ENCODE data around the gene BBS9.

GRCh38 chr7:33395340-33395739 lies 266.0 kb downstream of the BBS9 start:
- TF ChIP-seq CTCF (IDR thresholded peaks at IDR 0.05) (no peak), POLR2A (IDR thresholded peaks at IDR 0.05) (no peak)

Data from right lobe of liver (tissue), 4 donors.